ENCODE results near the gene TIMP2.

Gene TIMP2

DNA sequence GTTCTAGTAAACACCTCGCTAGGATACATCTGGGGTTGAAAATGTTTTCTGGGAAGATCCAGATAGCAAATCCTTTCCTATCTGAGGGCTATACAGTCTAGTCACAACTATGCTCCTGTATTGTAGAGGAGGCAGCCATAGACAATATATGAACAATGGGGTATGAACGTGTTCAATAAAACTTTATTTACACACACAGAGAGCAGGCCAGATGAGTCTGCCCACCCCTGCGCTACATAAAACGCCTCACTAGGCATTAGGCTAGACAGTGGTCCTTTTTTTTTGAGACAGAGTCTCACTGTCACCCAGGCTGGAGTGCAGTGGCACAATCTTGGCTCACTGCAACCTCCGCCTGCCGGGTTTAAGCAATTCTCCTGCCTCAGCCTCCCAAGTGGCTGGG lies 95.7 kb downstream of the TIMP2 start:
- no peak for DNase-seq (ENCODE audit: low spot score)
- Histone ChIP-seq H3K27ac (ENCODE audit: poor library complexity, severe bottlenecking) (no peak overlapping the region), H3K4me3 (ENCODE audit: severe bottlenecking) (no peak overlapping the region), H3K36me3 (ENCODE audit: low read depth) (peaks cover 94% of the 10 kb centered on the region), H3K27me3 (ENCODE audit: insufficient read depth, poor library complexity, severe bottlenecking) (no peaks in the 10 kb centered on the region), H3K4me1 (ENCODE audit: insufficient read depth, poor library complexity, severe bottlenecking) (no peaks in the 10 kb centered on the region), H3K9me3 (ENCODE audit: severe bottlenecking) (no peaks in the 10 kb centered on the region)
- TF ChIP-seq, protein P1, sequence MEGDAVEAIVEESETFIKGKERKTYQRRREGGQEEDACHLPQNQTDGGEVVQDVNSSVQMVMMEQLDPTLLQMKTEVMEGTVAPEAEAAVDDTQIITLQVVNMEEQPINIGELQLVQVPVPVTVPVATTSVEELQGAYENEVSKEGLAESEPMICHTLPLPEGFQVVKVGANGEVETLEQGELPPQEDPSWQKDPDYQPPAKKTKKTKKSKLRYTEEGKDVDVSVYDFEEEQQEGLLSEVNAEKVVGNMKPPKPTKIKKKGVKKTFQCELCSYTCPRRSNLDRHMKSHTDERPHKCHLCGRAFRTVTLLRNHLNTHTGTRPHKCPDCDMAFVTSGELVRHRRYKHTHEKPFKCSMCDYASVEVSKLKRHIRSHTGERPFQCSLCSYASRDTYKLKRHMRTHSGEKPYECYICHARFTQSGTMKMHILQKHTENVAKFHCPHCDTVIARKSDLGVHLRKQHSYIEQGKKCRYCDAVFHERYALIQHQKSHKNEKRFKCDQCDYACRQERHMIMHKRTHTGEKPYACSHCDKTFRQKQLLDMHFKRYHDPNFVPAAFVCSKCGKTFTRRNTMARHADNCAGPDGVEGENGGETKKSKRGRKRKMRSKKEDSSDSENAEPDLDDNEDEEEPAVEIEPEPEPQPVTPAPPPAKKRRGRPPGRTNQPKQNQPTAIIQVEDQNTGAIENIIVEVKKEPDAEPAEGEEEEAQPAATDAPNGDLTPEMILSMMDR (IDR thresholded peaks at IDR 0.05; ENCODE audit: poor library complexity, severe bottlenecking), result no peak
- no peak for ATAC-seq (ENCODE audit: low read depth)

DNA sequence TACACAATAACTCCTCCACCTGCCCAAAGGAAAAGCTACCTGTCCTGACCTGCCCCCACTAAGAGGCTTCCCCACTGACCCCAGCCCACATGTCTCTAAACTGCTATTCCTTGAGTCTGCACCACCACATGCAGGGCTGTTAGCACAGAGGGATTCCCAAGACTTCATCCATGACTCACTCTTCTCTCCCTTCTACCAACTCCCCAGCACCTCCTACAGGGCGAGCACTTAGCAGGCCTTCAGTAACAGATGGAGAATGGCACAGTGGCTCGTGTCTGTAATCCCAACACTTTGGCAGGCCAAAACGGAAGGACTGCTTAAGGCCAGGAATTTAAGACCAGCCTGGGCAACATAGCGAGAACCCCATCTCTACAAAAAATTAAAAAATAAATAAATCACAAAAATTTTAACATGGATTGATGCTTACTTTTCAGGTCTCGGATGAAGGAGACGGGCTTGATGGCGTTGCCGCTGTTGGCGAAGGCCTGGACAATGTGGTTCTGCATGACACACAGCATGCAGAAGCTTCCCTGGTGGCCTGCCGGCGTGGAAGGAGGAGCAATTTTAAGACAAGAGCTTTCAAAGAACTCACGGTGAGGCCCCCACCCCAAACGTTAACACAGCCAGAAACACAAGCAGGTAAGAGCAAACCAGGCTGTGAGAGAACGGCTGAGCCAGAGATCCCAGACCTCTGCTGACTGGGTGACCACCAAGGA lies 96.6 kb downstream of the TIMP2 start:
- TF ChIP-seq, protein P1 (IDR thresholded peaks at IDR 0.05; ENCODE audit: poor library complexity, severe bottlenecking), result peak; percentile 31
- no peaks in the 10 kb centered on the region for H3K9me3 ChIP-seq (ENCODE audit: severe bottlenecking)
- H3K4me3 ChIP-seq (ENCODE audit: severe bottlenecking), result no peak overlapping the region
- H3K27me3 ChIP-seq (ENCODE audit: insufficient read depth, poor library complexity, severe bottlenecking), result no peaks in the 10 kb centered on the region
- H3K4me1 ChIP-seq (ENCODE audit: insufficient read depth, poor library complexity, severe bottlenecking), result no peaks in the 10 kb centered on the region
- ATAC-seq (ENCODE audit: low read depth) (peak; percentile 65; the same call in 2 of the 3 replicates), DNase-seq (ENCODE audit: low spot score) (no peak)
- H3K36me3 ChIP-seq (ENCODE audit: low read depth), result peaks cover 94% of the 10 kb centered on the region
- H3K27ac ChIP-seq (ENCODE audit: poor library complexity, severe bottlenecking), result no peak overlapping the region

DNA sequence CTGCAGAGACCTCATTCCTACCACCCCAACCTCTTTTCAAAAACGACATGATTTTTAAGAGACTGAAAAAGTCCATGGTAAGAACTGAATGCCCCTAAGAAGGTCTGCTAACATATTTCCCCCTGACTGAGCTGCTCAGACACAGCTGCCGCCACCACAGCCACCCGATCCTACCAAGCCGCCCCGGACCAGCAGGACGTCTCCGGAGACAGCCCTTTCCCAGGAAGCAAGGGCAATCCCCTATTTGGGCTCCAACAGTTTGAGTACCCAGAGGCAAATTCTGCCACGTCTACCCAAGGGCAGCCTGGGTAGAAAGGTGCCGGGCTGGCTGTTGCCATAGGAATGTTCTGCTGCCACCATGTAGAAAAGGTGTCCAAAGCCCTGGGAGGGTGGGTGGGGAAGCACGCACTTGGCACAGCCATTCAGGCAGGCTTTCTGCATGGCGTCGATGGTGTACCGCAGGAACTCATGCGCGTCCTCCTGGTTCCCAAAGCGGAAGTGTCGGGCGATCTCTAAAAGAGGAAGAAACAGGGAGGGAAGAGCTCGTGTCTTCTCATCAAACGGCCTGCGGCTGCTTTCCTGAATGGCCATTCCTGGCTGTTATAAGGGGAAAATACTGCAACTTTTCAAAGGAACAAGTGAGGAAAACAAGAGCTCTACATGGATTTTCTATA lies 98.2 kb downstream of the TIMP2 start:
- Histone ChIP-seq H3K27me3 (ENCODE audit: insufficient read depth, poor library complexity, severe bottlenecking) (no peaks in the 10 kb centered on the region), H3K36me3 (ENCODE audit: low read depth) (peaks cover 92% of the 10 kb centered on the region), H3K4me1 (ENCODE audit: insufficient read depth, poor library complexity, severe bottlenecking) (no peaks in the 10 kb centered on the region), H3K27ac (ENCODE audit: poor library complexity, severe bottlenecking) (no peak overlapping the region), H3K9me3 (ENCODE audit: severe bottlenecking) (no peaks in the 10 kb centered on the region), H3K4me3 (ENCODE audit: severe bottlenecking) (no peak overlapping the region)
- DNase-seq (ENCODE audit: low spot score) (no peak), ATAC-seq (ENCODE audit: low read depth) (no peak)
- TF ChIP-seq, protein P1 (IDR thresholded peaks at IDR 0.05; ENCODE audit: poor library complexity, severe bottlenecking), result no peak

DNA sequence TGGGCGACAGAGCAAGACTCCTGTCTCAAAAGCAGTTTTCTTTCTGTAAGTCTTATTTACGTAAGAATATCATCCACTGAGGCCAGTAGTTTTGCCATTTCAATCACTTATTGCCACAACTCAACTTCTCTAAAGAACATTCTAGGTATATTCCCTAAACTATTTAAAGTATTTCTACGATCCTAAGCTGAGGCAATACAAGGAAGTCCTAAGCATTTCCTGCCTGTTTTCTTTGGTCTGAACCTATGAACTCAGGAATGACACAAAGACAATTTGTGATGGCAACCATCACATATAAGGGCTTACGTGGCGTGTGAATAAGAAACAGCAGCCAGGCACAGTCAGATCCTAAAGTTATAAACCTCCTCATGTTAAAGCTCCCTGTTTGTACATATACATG lies 98.8 kb downstream of the TIMP2 start:
- peaks cover 92% of the 10 kb centered on the region for H3K36me3 ChIP-seq (ENCODE audit: low read depth)
- H3K4me3 ChIP-seq (ENCODE audit: severe bottlenecking), result no peak overlapping the region
- no peak overlapping the region for H3K27ac ChIP-seq (ENCODE audit: poor library complexity, severe bottlenecking)
- ATAC-seq (ENCODE audit: low read depth), result no peak
- H3K9me3 ChIP-seq (ENCODE audit: severe bottlenecking), result no peaks in the 10 kb centered on the region
- H3K27me3 ChIP-seq (ENCODE audit: insufficient read depth, poor library complexity, severe bottlenecking), result no peaks in the 10 kb centered on the region
- DNase-seq (ENCODE audit: low spot score), result no peak
- TF ChIP-seq, protein P1 (IDR thresholded peaks at IDR 0.05; ENCODE audit: poor library complexity, severe bottlenecking), result no peak
- H3K4me1 ChIP-seq (ENCODE audit: insufficient read depth, poor library complexity, severe bottlenecking), result no peaks in the 10 kb centered on the region

- TF ChIP-seq, protein P1 (IDR thresholded peaks at IDR 0.05; ENCODE audit: poor library complexity, severe bottlenecking), result no peak
- no peak for ATAC-seq (ENCODE audit: low read depth)
- Histone ChIP-seq H3K4me1 (ENCODE audit: insufficient read depth, poor library complexity, severe bottlenecking) (no peaks in the 10 kb centered on the region), H3K9me3 (ENCODE audit: severe bottlenecking) (no peaks in the 10 kb centered on the region), H3K27me3 (ENCODE audit: insufficient read depth, poor library complexity, severe bottlenecking) (no peaks in the 10 kb centered on the region), H3K36me3 (ENCODE audit: low read depth) (peaks cover 91% of the 10 kb centered on the region), H3K4me3 (ENCODE audit: severe bottlenecking) (no peak overlapping the region), H3K27ac (ENCODE audit: poor library complexity, severe bottlenecking) (no peak overlapping the region)
- no peak for DNase-seq (ENCODE audit: low spot score)
Observed at GRCh38 chr17:78825696-78826095, 99.5 kb downstream of the TIMP2 start.

All from RWPE2 (cell line).